OCI-LY1 (cell line): ENCODE measurements around the gene TMEM52.

Experiments
- EZH2 ChIP-seq: fragments of 200-600 bp; sonication (generic), shearing (Covaris generic); IDR thresholded peaks from 2 replicates; pipeline ENCODE4 v1.8.0; 2017; ENCODE audit warnings: borderline replicate concordance, mixed run types, mild to moderate bottlenecking, antibody characterized with exemption, low read length, moderate library complexity, mixed read lengths
- TF ChIP-seq, protein P1 (sequence below): fragments of 200-600 bp; sonication (generic), shearing (Covaris generic); IDR thresholded peaks from 2 replicates; pipeline ENCODE4 v1.5.1; 2017; ENCODE audit warnings: mild to moderate bottlenecking, antibody characterized with exemption, low read length, moderate library complexity, mixed read lengths

DNA sequence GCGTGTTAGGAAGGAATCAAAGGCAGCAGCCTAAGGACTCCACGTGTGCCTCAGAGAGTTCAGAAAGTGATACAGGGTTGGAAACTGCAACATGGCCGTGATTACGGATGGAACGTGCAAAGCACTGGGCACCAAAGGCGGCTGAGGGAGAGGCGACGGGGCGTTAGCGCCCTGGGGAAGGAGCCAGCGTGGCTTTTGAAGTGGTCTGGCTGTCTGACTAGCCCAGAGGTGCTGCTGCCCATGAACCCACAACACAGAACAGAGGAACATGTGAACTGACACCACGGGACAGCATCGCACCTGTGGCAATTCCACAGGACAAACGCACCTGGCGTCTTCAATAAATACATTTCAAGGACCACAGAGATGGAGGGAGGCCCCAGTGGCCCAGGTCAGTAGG, 18.0 kb upstream of the TMEM52 start:
- no peak for TF ChIP-seq EZH2
- TF ChIP-seq, protein P1, sequence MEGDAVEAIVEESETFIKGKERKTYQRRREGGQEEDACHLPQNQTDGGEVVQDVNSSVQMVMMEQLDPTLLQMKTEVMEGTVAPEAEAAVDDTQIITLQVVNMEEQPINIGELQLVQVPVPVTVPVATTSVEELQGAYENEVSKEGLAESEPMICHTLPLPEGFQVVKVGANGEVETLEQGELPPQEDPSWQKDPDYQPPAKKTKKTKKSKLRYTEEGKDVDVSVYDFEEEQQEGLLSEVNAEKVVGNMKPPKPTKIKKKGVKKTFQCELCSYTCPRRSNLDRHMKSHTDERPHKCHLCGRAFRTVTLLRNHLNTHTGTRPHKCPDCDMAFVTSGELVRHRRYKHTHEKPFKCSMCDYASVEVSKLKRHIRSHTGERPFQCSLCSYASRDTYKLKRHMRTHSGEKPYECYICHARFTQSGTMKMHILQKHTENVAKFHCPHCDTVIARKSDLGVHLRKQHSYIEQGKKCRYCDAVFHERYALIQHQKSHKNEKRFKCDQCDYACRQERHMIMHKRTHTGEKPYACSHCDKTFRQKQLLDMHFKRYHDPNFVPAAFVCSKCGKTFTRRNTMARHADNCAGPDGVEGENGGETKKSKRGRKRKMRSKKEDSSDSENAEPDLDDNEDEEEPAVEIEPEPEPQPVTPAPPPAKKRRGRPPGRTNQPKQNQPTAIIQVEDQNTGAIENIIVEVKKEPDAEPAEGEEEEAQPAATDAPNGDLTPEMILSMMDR: no peak
